ENCODE data around the gene HMX1. TPM values are rescaled to one million over a fixed set of nuclear protein-coding genes. Genes with fewer than 3 reads are reported as not detected.

The HMX1 gene
- total RNA-seq, 2 experiments from 2014 or later, result not detected

GRCh38 chr4:8856835-8857621, 14.6 kb downstream of the HMX1 start:
- DNase-seq, result no peak
- H3K27ac ChIP-seq (ENCODE audit: low read depth in 1 of 2, low read length in 2 of 2), result no peak overlapping the region
- no peak overlapping the region for H3K27ac Mint-ChIP-seq
- peaks cover 49% of the 10 kb centered on the region for H3K27me3 Mint-ChIP-seq
- H3K4me1 Mint-ChIP-seq (ENCODE audit: low read depth), result no peaks in the 10 kb centered on the region
- no peak overlapping the region for H3K4me3 ChIP-seq (ENCODE audit: low read length)
- no peaks in the 10 kb centered on the region for H3K36me3 Mint-ChIP-seq (ENCODE audit: low read depth)
- POLR2A ChIA-PET, result no interaction called here
- no peaks in the 10 kb centered on the region for H3K9me3 Mint-ChIP-seq
- peaks cover 3% of the 10 kb centered on the region for H3K4me1 ChIP-seq (ENCODE audit: insufficient read depth, low read length)
- CTCF ChIA-PET, result no interaction called here
- H3K36me3 ChIP-seq (ENCODE audit: insufficient read depth, low read length), result no peaks in the 10 kb centered on the region
- no peak for ATAC-seq (ENCODE audit: poor library complexity)
- peaks cover 0 to 73% of the 10 kb centered on the region in 2 experiments for H3K9me3 ChIP-seq (ENCODE audit: control insufficient read depth in 1 of 2, insufficient read depth in 1 of 2, low read length in 2 of 2)
- H3K27me3 ChIP-seq (ENCODE audit: control insufficient read depth in 1 of 2, insufficient read depth in 2 of 2, low read length in 2 of 2), result peaks cover 54 to 68% of the 10 kb centered on the region in 2 experiments
- intact Hi-C loops (cut with DNase I, micrococcal nuclease), result no loop called here
- TF ChIP-seq, protein P1, sequence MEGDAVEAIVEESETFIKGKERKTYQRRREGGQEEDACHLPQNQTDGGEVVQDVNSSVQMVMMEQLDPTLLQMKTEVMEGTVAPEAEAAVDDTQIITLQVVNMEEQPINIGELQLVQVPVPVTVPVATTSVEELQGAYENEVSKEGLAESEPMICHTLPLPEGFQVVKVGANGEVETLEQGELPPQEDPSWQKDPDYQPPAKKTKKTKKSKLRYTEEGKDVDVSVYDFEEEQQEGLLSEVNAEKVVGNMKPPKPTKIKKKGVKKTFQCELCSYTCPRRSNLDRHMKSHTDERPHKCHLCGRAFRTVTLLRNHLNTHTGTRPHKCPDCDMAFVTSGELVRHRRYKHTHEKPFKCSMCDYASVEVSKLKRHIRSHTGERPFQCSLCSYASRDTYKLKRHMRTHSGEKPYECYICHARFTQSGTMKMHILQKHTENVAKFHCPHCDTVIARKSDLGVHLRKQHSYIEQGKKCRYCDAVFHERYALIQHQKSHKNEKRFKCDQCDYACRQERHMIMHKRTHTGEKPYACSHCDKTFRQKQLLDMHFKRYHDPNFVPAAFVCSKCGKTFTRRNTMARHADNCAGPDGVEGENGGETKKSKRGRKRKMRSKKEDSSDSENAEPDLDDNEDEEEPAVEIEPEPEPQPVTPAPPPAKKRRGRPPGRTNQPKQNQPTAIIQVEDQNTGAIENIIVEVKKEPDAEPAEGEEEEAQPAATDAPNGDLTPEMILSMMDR (IDR thresholded peaks at IDR 0.05), result no peak
- H3K4me3 Mint-ChIP-seq, result no peak overlapping the region

DNA sequence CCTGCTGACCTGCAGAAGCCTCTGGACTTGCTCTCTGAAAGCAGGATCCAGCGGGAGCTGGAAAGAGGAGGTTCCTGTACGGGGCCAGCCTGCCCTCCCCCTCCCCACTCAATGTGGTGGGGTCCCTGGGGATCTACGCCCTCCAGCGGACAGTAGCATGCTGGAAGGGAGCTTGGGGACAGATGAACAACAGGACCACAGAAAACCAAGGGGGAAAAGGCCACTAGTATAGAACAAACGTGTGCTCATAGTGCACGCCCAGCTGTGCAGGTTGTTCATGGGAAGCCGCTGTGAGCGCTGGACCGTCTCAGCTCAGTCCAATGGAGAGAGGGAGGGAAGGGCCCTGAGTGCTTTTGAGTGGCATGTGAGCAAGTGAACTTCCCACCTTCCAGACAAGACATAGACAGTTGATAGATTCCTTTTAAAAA, 15.8 kb downstream of the HMX1 start:
- Mint-ChIP-seq H3K9me3 (no peaks in the 10 kb centered on the region), H3K4me3 (no peak overlapping the region), H3K36me3 (ENCODE audit: low read depth) (no peaks in the 10 kb centered on the region), H3K27me3 (peaks cover 49% of the 10 kb centered on the region), H3K4me1 (ENCODE audit: low read depth) (no peaks in the 10 kb centered on the region), H3K27ac (no peak overlapping the region)
- ChIA-PET POLR2A (no interaction called here), CTCF (interaction anchor here (0.7 kb wide), 1 partner anchor 160 kb away, joined by 3 read pairs; no protein-coding TSS in a partner anchor)
- intact Hi-C loops (cut with DNase I, micrococcal nuclease), result no loop called here
- DNase-seq (no peak), ATAC-seq (ENCODE audit: poor library complexity) (no peak)
- TF ChIP-seq, protein P1 (IDR thresholded peaks at IDR 0.05), result no peak
- Histone ChIP-seq H3K4me3 (ENCODE audit: low read length) (no peak overlapping the region), H3K36me3 (ENCODE audit: insufficient read depth, low read length) (no peaks in the 10 kb centered on the region), H3K27me3 (ENCODE audit: control insufficient read depth in 1 of 2, insufficient read depth in 2 of 2, low read length in 2 of 2) (peaks cover 48 to 62% of the 10 kb centered on the region in 2 experiments), H3K4me1 (ENCODE audit: insufficient read depth, low read length) (peaks cover 3% of the 10 kb centered on the region), H3K9me3 (ENCODE audit: control insufficient read depth in 1 of 2, insufficient read depth in 1 of 2, low read length in 2 of 2) (peaks cover 0 to 78% of the 10 kb centered on the region in 2 experiments), H3K27ac (ENCODE audit: low read depth in 1 of 2, low read length in 2 of 2) (no peak overlapping the region)

DNA sequence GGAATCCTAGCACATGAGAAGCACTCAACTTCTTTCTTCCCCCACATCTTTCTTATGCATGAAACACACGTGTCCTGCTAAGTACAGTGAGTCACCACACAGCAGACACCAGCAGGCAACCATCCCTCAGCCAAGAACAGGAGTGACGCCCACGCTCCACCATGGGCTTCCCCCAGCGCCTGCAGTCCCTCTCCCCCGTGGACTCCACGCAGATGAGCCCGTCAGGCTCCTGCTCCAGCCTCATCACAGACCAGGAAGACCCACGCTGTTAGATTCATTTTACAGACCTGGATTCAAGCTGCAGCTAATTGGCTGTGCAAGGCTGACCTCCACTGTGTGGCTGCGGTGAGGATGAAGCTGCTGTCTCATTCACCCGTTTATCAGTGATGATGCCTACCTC, 16.7 kb downstream of the HMX1 start:
- Mint-ChIP-seq H3K4me3 (no peak overlapping the region), H3K36me3 (ENCODE audit: low read depth) (no peaks in the 10 kb centered on the region), H3K27ac (no peak overlapping the region), H3K27me3 (peaks cover 49% of the 10 kb centered on the region), H3K9me3 (no peaks in the 10 kb centered on the region), H3K4me1 (ENCODE audit: low read depth) (no peaks in the 10 kb centered on the region)
- Histone ChIP-seq H3K27ac (ENCODE audit: low read depth in 1 of 2, low read length in 2 of 2) (no peak overlapping the region), H3K4me1 (ENCODE audit: insufficient read depth, low read length) (peaks cover 3% of the 10 kb centered on the region), H3K4me3 (ENCODE audit: low read length) (no peak overlapping the region), H3K27me3 (ENCODE audit: control insufficient read depth in 1 of 2, insufficient read depth in 2 of 2, low read length in 2 of 2) (peaks cover 48 to 55% of the 10 kb centered on the region in 2 experiments), H3K9me3 (ENCODE audit: control insufficient read depth in 1 of 2, insufficient read depth in 1 of 2, low read length in 2 of 2) (peaks cover 0 to 79% of the 10 kb centered on the region in 2 experiments), H3K36me3 (ENCODE audit: insufficient read depth, low read length) (no peaks in the 10 kb centered on the region)
- DNase-seq, result no peak
- intact Hi-C loops (cut with DNase I, micrococcal nuclease), result no loop called here
- ChIA-PET POLR2A (no interaction called here), CTCF (no interaction called here)
- TF ChIP-seq, protein P1 (IDR thresholded peaks at IDR 0.05), result no peak
- no peak for ATAC-seq (ENCODE audit: poor library complexity)
